GM12878 (cell line): ENCODE measurements around the gene CSDE1. TPM values are rescaled to one million over a fixed set of nuclear protein-coding genes. Genes with fewer than 3 reads are reported as not detected.

Source experiments
- CREM ChIP-seq: IDR thresholded peaks from 2 replicates; pipeline ENCODE4 v1.6.1; 2014; ENCODE audit warnings: antibody characterized with exemption, low read depth
- EED ChIP-seq: sonication (generic); IDR thresholded peaks from 2 replicates; pipeline ENCODE4 v1.6.1; 2016; ENCODE audit warnings: antibody characterized with exemption, low read depth
- EGR1 ChIP-seq, 2 experiments: IDR thresholded peaks; 1 replicate in 1 of 2; 2 replicates in 1 of 2; pipeline ENCODE4 v1.6.1; 2011 to 2012; ENCODE audit warnings: low read depth in 2 of 2, low read length in 2 of 2, borderline replicate concordance in 1 of 2, mild to moderate bottlenecking in 1 of 2, moderate library complexity in 1 of 2
- GABPA ChIP-seq: IDR thresholded peaks from 2 replicates; pipeline ENCODE4 v1.6.1; 2014; ENCODE audit warnings: antibody characterized with exemption, low read depth, mild to moderate bottlenecking, inconsistent platforms
- KLF5 ChIP-seq: fragments of 450-650 bp; IDR thresholded peaks from 2 replicates; pipeline ENCODE4 v1.6.1; 2014; ENCODE audit warnings: mild to moderate bottlenecking; ENCODE audit not compliant: partially characterized antibody
- MTA2 ChIP-seq: fragments of 450-650 bp; IDR thresholded peaks from 2 replicates; pipeline ENCODE4 v1.6.1; 2016; ENCODE audit warnings: low read depth, mild to moderate bottlenecking, moderate library complexity
- NR2F1 ChIP-seq: fragments of 450-650 bp; conservative IDR thresholded peaks from 2 replicates; pipeline ENCODE4 v1.6.1; 2017; ENCODE audit warnings: mild to moderate bottlenecking
- POU2F2 ChIP-seq: IDR thresholded peaks from 3 replicates; pipeline ENCODE4 v1.6.1; 2011; ENCODE audit warnings: low read depth, mild to moderate bottlenecking, low read length, borderline replicate concordance
- RUNX3 ChIP-seq: IDR thresholded peaks from 2 replicates; pipeline ENCODE4 v1.6.1; 2012; ENCODE audit warnings: low read length, inconsistent platforms
- ZNF274 ChIP-seq: IDR thresholded peaks from one replicate; pipeline ENCODE4 v1.8.0; 2011; ENCODE audit not compliant: insufficient read length, insufficient read depth
- polyA plus RNA-seq, 11 experiments: library from polyadenylated mRNA; depleted of rRNA in 4 of 11; unstranded in 6 of 11; stranded (reverse) in 5 of 11; fragments of >200 nt; fragmentation: Nextera tagmentation in 4 of 11; fragmentation: Illumina TruSeq in 1 of 11; extraction: Ambion mirVana in 4 of 11; extraction: Trizol in 1 of 11; gene quantifications; 1 replicate in 1 of 11; 2 replicates in 10 of 11; pipeline versions ENCODE4 v1.2.1 to v1.2.3, GENCODE V29; 2011 to 2016; ENCODE audit warnings: inconsistent platforms in 2 of 11, missing spikeins in 2 of 11, low read depth in 1 of 11
- total RNA-seq, 4 experiments: library from RNA; depleted of rRNA in 3 of 4; stranded (reverse); fragments of >200 nt in 3 of 4; fragmentation: Illumina TruSeq in 1 of 4; extraction: Trizol in 1 of 4; gene quantifications; 2 replicates each; pipeline versions ENCODE4 v1.2.1 to v1.2.3, GENCODE V29; 2013 to 2021
- TF ChIP-seq, protein P1 (sequence below): fragments of 450-650 bp; IDR thresholded peaks from 2 replicates; pipeline ENCODE4 v1.6.1; 2017; ENCODE audit warnings: low read depth, mild to moderate bottlenecking, moderate library complexity
- TF ChIP-seq, protein P2 (sequence below): fragments of 450-650 bp; conservative IDR thresholded peaks from 2 replicates; pipeline ENCODE4 v1.6.1; 2017; ENCODE audit warnings: mild to moderate bottlenecking, moderate library complexity
- TF ChIP-seq, protein P3 (sequence below): IDR thresholded peaks from 2 replicates; pipeline ENCODE4 v1.6.1; 2011; ENCODE audit warnings: low read depth, low read length, improper control_type of control experiment, borderline replicate concordance
- TF ChIP-seq, protein P4 (sequence below): fragments of 450-650 bp; formaldehyde crosslinking; IDR thresholded peaks from 2 replicates; pipeline ENCODE4 v1.4.0; 2020; ENCODE audit warnings: mild to moderate bottlenecking, moderate library complexity
- TF ChIP-seq, protein P5 (sequence below): IDR thresholded peaks from 2 replicates; pipeline ENCODE4 v1.6.1; 2011; ENCODE audit warnings: low read depth, mild to moderate bottlenecking, low read length, moderate library complexity, borderline replicate concordance; ENCODE audit errors: extremely low read depth

The CSDE1 gene
- total and polyA plus RNA-seq, 10 of the 15 experiments (the other 5 are each of a cell fraction or from before 2014, with no cell fraction given) = 130 to 390 (median 246) TPM

DNA sequence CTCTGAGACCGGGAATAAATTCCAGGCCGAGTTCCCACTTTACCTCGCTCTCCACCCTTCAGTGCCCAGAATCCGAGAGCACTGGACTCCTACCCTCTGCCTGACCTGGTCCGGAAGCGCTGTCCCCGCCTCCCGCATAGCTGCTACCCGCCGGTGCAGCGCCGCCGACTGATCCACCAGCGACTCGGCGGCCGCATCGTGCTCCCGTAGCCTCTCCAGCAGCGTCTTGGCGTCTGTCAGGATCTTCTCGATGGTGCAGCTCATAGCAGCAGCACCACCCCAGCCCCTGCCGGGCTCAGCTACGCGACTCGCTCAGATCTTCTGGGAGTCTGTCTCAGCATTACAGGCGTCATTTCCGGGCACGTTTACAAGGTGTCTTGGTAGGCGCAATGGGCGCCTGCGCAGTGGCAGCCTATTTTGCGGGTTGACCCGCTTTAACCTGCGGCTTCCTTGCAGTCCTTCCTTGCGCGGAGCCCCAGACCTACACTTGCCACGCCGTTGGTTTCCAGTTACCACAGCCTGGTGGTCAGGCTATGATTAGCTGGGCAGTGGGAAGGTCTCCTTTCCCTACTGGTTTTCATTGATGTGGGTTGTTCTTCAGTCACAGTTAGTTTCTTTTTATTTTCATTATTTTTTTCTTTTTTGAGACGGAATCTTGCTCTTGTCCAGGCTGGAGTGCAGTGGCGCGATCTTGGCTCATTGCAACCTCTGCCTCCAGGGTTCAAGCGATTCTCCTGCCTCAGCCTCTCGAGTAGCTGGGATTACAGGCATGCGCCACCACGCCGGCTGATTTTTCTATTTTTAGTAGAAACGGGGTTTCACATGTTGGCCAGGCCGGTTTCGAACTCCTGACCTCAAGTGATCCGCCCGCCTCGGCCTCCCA is 22.8 kb upstream of the CSDE1 start, which contains the start of gene SIKE1 (continued):
- TF ChIP-seq, protein P1, sequence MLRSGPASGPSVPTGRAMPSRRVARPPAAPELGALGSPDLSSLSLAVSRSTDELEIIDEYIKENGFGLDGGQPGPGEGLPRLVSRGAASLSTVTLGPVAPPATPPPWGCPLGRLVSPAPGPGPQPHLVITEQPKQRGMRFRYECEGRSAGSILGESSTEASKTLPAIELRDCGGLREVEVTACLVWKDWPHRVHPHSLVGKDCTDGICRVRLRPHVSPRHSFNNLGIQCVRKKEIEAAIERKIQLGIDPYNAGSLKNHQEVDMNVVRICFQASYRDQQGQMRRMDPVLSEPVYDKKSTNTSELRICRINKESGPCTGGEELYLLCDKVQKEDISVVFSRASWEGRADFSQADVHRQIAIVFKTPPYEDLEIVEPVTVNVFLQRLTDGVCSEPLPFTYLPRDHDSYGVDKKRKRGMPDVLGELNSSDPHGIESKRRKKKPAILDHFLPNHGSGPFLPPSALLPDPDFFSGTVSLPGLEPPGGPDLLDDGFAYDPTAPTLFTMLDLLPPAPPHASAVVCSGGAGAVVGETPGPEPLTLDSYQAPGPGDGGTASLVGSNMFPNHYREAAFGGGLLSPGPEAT = peak; percentile 88
- TF ChIP-seq ZNF274 (no peak), KLF5 (peak; percentile 39), EED (no peak), RUNX3 (peak; percentile 89), GABPA (peak; percentile 87), NR2F1 (peak; percentile 98), POU2F2 (peak; percentile 86; the same call in 2 of the 3 replicates), EGR1 (IDR thresholded peaks at IDR 0.05; ENCODE audit: borderline replicate concordance in 1 of 2, low read depth in 2 of 2, low read length in 2 of 2) (no peak), CREM (peak; percentile 99), MTA2 (peak; percentile 42; the same call in 1 of the 2 replicates)
- TF ChIP-seq, protein P2, sequence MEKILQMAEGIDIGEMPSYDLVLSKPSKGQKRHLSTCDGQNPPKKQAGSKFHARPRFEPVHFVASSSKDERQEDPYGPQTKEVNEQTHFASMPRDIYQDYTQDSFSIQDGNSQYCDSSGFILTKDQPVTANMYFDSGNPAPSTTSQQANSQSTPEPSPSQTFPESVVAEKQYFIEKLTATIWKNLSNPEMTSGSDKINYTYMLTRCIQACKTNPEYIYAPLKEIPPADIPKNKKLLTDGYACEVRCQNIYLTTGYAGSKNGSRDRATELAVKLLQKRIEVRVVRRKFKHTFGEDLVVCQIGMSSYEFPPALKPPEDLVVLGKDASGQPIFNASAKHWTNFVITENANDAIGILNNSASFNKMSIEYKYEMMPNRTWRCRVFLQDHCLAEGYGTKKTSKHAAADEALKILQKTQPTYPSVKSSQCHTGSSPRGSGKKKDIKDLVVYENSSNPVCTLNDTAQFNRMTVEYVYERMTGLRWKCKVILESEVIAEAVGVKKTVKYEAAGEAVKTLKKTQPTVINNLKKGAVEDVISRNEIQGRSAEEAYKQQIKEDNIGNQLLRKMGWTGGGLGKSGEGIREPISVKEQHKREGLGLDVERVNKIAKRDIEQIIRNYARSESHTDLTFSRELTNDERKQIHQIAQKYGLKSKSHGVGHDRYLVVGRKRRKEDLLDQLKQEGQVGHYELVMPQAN = peak; percentile 71
- TF ChIP-seq, protein P3, sequence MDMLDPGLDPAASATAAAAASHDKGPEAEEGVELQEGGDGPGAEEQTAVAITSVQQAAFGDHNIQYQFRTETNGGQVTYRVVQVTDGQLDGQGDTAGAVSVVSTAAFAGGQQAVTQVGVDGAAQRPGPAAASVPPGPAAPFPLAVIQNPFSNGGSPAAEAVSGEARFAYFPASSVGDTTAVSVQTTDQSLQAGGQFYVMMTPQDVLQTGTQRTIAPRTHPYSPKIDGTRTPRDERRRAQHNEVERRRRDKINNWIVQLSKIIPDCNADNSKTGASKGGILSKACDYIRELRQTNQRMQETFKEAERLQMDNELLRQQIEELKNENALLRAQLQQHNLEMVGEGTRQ = no peak; the same call in 1 of the 2 replicates
- TF ChIP-seq, protein P4, sequence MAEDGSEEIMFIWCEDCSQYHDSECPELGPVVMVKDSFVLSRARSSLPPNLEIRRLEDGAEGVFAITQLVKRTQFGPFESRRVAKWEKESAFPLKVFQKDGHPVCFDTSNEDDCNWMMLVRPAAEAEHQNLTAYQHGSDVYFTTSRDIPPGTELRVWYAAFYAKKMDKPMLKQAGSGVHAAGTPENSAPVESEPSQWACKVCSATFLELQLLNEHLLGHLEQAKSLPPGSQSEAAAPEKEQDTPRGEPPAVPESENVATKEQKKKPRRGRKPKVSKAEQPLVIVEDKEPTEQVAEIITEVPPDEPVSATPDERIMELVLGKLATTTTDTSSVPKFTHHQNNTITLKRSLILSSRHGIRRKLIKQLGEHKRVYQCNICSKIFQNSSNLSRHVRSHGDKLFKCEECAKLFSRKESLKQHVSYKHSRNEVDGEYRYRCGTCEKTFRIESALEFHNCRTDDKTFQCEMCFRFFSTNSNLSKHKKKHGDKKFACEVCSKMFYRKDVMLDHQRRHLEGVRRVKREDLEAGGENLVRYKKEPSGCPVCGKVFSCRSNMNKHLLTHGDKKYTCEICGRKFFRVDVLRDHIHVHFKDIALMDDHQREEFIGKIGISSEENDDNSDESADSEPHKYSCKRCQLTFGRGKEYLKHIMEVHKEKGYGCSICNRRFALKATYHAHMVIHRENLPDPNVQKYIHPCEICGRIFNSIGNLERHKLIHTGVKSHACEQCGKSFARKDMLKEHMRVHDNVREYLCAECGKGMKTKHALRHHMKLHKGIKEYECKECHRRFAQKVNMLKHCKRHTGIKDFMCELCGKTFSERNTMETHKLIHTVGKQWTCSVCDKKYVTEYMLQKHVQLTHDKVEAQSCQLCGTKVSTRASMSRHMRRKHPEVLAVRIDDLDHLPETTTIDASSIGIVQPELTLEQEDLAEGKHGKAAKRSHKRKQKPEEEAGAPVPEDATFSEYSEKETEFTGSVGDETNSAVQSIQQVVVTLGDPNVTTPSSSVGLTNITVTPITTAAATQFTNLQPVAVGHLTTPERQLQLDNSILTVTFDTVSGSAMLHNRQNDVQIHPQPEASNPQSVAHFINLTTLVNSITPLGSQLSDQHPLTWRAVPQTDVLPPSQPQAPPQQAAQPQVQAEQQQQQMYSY (CRISPR knock-in tag) = no peak
- TF ChIP-seq, protein P5, sequence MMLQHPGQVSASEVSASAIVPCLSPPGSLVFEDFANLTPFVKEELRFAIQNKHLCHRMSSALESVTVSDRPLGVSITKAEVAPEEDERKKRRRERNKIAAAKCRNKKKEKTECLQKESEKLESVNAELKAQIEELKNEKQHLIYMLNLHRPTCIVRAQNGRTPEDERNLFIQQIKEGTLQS = peak; percentile 58; the same call in 1 of the 2 replicates
